GM18508 (cell line): ENCODE data around the gene RIMS1.

Experiments used
- ATAC-seq: cut with Tn5 transposase; IDR thresholded peaks from one replicate; pipeline ENCODE4 v1.9.1; 2021; ENCODE audit warnings: moderate number of reproducible peaks; ENCODE audit not compliant: insufficient read depth, unreplicated experiment

RIMS1 gene

DNA sequence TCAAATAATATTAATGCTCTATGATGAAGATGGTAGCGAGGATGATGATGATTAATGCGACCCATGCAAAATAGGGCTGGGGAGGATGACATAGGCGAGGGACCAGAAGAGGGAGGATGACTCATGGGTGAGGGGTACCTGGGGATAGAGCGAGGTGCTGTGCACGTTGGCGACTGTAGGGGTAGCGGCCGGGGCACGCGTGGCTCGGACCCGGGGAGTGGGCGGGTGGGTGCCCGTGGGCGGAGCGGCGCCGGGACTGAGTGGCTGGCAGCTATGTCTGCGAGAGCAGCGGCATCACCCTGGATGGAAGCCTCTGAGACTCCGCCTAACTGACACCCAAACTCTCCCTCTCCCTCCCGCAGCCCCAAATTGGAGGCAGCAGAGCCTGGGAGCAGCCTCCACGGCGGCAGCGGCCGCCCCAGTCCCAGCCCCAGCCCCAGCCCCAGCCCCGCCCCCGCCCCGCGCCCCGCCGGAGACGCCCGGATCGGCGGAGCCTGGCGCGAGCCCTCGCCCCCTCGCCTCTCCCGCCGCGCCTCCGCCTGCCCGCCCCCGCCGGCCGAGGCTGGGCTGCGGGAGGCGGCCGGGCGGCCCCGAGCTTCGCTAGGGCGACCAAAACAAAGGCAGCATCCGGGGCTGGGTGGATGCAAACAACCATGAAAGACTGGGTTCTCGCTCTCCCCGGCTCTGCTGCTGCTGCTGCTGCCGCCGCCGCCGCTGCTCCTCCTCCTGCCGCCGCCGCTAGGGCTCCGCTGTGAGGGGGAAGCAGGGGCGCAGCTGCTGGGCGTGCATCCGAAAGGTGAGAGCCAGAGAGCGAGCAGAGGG lies at the start of gene RIMS1:
RIMS1 (plus strand) TSS at position 367 of the 822 bp plus-strand sequence. CDS start 474 bp downstream, outside the sequence.
- ATAC-seq, result peak; percentile 71

- no peak for ATAC-seq
These were observed 35.1 kb upstream of the RIMS1 start for GRCh38 chr6:71851214-71851613.

DNA sequence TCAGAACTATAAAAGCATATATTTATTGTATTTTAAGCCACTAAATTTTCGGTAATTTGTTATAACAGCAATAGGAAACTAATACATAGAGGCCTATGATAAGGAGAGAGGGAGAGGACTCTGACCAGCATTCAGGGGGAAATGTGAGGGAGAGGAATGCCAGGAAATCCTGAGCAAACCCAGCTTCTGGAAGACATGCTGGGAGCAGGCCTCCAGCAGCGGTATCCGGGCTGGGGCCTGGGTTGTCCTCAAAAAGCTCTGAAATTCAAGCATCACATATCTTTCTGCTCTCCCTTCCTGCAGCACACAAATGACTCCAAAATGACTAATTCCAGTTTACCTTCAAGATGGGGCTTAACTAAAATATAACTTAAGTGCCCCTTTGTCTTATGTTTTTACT lies 33.4 kb upstream of the RIMS1 start:
- ATAC-seq, result no peak

DNA sequence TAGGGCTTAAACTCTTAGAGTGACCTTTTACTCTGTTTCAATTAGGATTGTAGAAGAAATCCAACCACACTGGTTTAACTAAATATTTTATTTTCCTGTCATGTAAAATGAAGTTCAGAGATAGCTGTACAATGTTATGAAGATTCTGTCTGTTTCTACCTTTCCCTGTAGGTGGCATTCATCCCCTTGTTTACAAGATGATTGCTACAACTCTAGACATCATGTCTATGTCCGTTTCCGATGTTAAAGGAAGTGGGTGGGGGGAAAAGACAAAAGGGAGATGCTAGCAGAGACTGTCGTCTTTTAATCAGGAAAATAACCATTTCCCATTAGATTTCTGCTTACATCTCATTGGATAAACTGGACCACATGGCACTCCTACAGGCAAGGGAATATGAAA lies 30.9 kb upstream of the RIMS1 start:
- no peak for ATAC-seq

DNA sequence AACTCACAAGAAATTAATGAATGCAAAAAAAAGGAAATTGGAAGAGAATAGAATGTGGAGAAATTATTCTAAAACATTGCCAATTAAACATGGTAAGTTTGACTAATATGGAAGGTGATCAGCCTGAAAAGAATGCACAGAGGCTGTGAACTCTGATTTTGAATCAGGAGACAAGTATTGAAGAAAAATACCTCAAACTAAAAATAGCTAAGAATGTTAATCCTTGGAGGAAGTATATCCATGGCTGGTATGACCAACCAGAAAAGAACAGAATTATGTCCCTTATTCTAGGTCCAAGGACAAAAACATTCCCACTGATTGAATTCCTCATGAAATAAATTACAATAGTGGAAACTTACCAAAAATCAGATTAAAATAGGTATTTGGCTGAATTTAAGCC lies 7.3 kb upstream of the RIMS1 start:
- ATAC-seq, result no peak

DNA sequence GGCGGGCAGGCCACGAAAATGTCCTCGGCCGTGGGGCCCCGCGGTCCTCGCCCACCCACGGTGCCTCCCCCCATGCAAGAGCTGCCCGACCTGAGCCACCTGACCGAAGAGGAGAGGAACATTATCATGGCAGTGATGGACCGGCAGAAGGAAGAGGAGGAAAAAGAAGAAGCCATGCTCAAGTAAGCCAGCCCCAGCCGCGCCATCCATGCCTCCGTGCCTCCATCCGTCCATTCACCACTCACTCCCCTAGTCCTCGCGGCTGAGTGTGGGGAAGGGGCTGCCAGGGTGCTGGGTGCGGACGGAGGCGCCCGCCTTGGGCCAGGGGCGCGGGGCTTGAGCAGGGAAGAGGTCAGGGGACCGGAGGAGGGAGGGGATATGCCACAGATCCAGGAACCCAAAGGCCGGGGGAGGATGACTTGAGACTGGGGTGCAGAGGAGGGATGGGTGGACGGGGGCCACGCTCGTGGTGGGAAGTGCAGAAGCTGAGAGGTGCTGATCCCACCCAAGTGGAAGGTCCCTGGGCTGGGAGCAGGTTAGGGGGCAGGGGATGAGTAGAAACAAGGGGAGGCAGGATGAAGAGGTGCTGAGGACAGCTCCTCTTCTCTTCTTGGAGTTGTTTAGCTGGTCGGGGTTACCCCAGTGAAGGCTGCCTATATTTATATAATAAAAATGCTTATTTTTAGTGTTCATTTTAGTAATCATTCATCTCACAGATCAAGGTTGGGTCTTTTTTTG lies 825 bp downstream of the RIMS1 start:
- no peak for ATAC-seq

DNA sequence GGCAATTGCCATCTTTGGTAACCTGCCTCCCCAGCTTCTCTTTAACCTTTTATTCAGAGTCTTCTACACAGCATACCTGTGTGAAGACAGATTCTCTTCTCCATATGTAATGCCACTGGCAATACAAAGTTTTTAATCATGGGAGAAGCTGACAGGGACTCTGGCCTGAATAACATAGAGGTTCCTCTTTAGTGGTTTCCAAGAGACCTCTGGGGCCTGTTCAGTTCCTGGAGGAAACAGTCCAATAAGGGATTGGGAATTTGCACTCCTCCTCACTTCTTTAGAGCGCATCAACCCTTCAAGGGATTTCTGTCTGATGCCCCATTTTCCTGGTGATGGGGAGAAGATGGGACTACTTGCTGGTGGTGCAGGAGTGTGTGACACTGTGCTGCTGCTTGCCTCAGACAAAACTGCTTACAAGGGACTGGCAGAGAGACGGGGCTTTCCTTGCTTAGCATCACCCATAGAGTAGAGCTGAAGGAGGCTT lies 1.4 kb downstream of the RIMS1 start:
- ATAC-seq, result no peak

DNA sequence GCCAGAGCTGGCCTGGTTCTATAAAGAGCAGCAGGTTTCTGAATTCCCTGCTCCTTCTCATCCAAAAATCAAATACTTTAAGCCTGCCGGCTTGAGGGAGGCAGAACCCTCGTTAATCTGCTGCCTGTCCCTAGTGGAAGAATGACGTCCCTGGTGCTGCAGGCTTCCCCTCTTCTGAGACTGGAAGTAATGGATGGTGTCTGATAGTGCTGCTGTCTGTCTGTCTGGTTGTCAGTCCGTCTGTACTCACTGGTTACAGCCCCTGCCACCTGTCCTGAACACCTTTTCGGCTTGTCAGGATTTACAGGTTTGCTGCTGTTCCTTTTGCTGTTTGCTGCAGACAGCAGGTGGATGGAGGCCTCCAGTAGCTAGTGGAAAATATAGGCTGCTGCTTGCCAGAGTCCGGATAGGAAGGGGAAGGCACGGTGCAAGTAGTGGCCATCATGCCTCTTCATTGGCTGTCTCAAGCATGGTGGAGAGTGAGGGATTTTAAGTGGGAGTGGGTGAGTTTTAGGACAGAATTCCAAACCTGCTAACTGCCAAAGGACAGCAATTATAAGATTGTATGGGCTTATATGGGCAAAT lies 2.5 kb downstream of the RIMS1 start:
- ATAC-seq, result no peak

DNA sequence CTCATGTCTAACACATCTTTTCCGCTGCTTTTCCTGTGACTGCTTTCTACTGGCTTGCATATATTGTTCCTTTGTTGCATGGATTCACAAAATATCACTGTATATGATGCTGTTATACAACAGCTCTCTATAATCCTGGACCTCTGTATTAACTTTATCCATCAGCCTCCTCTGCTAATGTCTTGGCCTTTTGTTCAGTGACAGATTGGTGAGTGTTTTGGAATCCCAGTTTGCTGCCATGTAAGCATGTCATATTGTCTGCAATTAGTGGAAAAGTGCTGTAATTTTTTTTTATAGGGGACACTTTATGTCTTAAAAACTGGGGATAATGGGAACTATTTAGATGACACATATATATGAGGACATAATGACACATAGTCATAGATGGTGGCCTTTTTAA lies 3.0 kb downstream of the RIMS1 start:
- no peak for ATAC-seq

- ATAC-seq, result no peak
These were observed 6.3 kb downstream of the RIMS1 start for GRCh38 chr6:71892641-71893040.

DNA sequence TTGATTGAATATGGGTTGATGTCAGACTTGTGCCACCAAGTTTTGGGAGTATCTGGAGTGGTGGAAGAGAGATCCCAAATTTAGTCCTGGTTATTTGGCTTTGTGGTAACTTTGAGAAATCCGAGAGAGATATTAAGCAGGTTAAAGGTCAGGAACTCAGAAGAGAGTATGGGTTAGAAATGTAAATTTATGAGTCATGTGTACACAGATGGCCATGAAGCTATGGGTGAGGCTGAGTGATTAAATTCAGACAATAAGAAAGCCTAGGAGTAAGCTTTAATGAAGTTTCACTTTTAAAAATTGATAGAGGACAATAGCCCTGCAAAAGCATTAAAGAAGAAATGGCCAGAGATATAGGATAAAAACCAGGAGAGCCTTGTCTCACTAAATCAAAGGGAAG lies 14.3 kb downstream of the RIMS1 start:
- ATAC-seq, result no peak

DNA sequence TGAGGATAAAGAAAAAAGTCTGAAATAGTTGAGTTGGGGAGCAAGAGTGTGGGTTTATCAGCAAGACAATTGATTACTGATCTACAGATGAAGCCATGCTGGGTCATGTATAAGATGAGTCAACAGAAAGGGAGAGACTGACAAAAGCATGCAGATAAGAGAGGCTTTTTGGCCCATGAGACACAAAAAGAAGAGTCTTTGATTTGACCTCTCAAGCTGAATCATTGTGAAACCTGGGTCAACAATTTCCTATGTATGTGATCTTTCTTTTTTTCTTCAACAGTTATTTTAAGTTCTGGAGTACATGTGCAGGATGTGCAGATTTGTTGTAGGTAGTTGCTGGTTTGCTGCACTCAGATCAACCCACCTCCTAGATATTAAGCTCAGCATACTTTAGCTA lies 15.9 kb downstream of the RIMS1 start:
- ATAC-seq, result peak; percentile 95

GRCh38 chr6:71906813-71907212 lies 20.5 kb downstream of the RIMS1 start:
- ATAC-seq, result no peak

DNA sequence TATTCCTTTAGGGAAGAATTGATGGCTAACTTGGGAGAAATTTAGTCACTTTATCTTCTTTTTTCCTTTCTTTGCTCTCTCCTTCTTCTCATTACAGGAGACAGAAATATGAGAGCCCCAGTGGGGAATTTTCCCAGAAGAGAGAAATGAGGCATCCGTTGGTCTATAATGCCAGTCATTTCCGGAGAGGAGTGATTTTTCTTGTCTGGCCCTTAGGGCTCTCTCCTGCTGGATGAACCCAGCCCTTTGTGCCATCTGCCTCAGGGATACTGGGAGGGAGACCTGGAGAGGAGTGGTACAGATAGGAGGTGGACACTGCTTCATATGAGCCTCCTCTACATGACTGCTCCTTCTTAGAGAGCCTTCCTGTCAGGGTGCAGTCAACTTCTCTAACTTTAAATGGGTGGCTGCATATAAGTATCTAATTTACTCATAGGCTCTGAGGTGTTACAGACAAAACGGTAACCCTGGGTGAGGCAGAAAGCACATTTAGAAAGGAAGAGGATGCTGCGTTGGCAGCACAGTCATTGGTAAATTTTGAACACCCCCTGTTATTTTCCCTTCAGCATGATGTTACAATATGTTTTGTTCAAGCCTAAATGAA lies 21.9 kb downstream of the RIMS1 start:
- ATAC-seq, result peak; percentile 88

GRCh38 chr6:71913444-71914234 lies 27.3 kb downstream of the RIMS1 start:
- ATAC-seq, result no peak

DNA sequence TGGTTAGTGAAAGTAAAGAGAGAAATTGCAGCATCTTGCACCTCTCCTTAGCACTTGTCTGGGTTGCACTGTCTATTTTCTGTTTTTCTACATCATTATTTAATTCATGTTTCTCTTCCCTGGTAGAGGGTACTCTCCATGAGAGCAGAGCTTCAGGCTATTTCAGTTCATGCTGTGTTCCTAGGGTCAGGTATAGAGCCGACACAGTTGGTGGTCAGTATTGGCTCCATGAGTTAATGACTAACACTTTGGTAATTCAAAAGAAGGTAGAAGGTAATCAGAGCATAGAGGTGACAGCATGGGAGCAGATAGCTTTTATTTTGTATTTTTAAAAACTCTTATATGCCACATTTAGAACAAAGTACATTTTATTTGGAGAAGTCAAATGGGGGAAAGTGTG lies 42.7 kb downstream of the RIMS1 start:
- ATAC-seq, result no peak

DNA sequence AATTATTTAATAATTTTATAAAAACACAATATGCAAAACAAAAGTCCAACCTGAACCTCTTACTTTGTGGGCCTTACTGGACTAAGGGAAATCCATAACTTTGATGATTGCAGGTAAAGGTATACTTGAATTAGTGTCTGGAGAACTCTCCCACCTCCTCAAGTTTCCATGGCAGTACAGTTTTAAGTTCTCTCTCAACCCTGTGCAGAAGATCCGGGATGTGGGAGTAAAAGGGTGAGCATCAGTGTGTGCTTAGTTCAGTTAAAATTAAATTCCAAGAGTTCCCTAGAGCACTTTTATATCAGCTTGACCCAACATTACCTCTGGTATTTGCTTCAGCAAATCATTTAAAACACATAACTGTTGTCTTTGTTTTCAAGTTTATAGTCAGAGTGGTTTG lies 47.5 kb downstream of the RIMS1 start:
- no peak for ATAC-seq

DNA sequence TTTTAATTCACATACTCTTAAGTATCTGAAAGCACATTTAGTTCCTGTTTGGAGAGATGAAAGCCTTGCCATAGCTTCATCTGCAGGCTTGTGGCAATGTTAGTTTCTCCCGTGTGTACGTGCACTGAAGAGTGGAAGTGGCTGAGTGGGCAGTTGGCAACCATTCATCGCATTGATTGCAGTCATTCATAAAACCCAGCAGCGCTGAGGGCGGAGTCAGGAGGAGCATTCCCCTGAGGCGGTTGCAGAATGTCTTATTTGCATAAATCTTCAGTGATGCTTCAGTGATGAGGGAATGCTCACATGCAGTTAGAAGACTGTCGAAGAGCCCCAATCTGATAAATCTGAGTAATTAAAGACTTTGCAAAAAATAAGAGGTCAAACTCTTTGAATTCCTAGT lies 79.1 kb downstream of the RIMS1 start:
- ATAC-seq, result no peak

DNA sequence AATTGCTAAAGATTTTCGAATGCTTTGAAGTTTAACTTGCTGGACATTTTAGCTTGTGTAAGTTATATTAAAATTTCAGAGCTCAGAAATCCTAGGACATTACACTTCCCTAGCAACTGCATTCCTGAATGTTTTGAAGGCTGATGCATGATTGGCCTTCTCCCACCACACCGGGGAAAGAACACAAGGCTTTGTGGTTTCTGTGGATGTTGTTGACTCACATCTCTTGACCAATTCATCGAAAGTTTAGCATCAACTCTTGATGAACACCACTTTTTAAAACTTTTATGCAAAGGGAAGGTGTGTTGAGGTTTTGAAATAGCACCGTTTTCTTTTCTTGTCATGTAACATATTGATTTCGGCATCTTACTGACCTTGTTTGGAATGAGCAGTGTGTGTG lies 81.1 kb downstream of the RIMS1 start:
- no peak for ATAC-seq

DNA sequence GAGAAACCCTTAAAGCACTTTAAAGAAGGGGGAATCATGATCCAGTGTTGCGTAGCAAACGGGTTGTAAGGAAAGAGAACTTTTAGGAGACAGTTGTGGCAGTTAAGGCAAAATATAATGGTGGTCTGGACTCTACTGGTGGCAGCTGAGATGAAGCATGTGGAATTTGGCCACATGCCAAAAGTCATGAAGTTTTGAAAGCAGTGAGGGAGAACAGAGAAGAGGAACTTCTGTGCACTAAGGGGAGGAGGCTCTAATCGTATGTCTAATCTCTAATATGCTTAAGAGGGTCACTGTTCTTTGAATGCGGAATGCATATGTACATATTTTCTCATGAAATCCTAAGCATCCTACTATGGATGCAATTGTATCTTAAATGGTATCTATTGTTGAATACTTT lies 91.5 kb downstream of the RIMS1 start:
- ATAC-seq, result no peak
